LNCaP clone FGC (cell line): Measurements from ENCODE around the gene HSPA12A.

Experiments used
- DNase-seq: peaks from one replicate; pipeline ENCODE4 v3.0.0-alpha.2; 2011; ENCODE audit warnings: low read depth
- H3K4me3 ChIP-seq: 2 replicates; pipeline ENCODE4 v1.5.1; 2011; ENCODE audit warnings: mild to moderate bottlenecking, low read depth, low read length, control low read depth
- TF ChIP-seq, protein P1 (sequence below): IDR thresholded peaks from 2 replicates; pipeline ENCODE4 v1.5.1; 2012; ENCODE audit warnings: mild to moderate bottlenecking; ENCODE audit not compliant: control insufficient read depth, insufficient read depth; ENCODE audit errors: extremely low read depth

Gene HSPA12A

DNA sequence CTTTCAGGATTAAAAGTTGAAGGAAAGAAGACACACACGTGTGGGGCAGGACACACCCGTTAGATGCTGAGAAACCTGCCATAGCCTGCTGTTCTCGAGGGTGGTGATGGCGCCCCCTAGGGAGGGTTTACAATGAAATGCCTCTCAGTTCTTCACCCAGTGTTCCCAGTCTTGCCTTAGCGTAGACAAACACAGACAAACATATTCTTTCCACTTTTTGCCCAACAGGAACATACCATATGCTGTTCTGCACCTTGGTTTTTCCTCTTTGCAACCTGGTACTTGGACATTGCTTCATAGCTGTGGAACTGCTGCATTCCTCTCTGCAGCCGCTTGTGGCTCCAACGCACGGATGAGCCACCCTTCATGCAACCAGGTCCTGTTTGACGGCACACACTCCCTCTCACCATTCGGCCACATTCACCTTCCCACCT is 23.3 kb upstream of the HSPA12A start:
- TF ChIP-seq, protein P1, sequence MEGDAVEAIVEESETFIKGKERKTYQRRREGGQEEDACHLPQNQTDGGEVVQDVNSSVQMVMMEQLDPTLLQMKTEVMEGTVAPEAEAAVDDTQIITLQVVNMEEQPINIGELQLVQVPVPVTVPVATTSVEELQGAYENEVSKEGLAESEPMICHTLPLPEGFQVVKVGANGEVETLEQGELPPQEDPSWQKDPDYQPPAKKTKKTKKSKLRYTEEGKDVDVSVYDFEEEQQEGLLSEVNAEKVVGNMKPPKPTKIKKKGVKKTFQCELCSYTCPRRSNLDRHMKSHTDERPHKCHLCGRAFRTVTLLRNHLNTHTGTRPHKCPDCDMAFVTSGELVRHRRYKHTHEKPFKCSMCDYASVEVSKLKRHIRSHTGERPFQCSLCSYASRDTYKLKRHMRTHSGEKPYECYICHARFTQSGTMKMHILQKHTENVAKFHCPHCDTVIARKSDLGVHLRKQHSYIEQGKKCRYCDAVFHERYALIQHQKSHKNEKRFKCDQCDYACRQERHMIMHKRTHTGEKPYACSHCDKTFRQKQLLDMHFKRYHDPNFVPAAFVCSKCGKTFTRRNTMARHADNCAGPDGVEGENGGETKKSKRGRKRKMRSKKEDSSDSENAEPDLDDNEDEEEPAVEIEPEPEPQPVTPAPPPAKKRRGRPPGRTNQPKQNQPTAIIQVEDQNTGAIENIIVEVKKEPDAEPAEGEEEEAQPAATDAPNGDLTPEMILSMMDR: peak; percentile 28
- H3K4me3 ChIP-seq: no peak overlapping the region
- no peak for DNase-seq

DNA sequence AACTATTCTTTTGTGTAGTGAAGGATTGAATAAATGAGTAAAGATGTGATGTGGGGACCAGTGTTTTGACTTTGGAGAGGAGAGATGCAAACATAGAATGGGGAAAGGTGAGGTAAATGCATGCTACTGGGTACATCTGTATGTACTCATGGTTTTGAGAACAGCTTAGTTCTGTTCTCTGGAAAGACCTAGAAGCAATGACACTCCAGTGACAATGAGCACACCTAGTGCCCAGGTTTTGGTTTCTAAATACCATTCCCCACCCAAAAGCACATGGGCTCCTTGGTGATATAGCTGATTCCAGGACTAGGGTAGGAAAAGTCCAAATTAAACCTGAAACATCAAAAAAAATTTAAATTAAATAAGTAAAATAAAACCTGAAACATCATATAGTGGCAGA is 22.6 kb upstream of the HSPA12A start:
- DNase-seq: no peak
- TF ChIP-seq, protein P1: no peak

DNA sequence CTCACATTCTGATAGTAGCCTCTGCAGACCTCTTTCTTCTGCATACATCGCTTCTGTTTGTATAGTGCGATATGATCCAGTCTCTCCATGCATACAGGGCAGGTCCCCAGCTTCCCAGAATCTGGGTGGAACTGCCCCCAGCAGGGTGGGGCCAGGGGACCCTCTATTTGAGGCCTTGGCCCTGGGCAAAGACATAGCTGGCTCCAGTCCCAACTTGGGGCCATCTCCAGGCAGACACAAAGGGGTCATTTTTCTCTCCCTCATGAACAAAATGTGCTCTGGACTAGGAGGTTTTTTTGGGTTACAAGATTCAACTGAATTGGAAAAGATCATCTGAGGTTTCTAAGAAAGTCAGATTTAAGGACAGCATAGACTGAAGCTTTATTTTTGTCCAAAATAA is 21.1 kb upstream of the HSPA12A start:
- TF ChIP-seq, protein P1: no peak
- DNase-seq: no peak
- no peak overlapping the region for H3K4me3 ChIP-seq

More for the DNA sequence above, 22.6 kb upstream of the HSPA12A start:
- no peak overlapping the region for H3K4me3 ChIP-seq

DNA sequence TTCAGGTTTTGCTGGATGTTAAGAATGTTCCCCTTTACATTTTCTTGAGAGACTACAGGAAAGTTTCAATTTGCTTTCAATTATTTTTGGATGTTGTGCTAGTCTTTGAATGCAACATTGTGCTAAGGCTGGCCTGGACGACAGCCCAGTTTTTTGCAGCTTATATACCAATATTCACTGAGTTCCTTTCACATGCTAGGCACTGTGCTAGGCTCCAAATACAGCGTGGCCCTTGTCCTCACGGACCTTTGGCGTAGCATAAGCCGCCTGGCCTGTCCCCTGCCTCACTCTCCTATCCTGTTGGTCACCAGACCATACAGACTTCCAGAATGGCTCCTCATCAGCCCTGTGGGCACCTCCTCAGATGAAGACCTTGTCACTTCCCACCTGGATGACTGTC is 19.5 kb upstream of the HSPA12A start:
- no peak for DNase-seq
- no peak overlapping the region for H3K4me3 ChIP-seq
- TF ChIP-seq, protein P1: no peak

DNA sequence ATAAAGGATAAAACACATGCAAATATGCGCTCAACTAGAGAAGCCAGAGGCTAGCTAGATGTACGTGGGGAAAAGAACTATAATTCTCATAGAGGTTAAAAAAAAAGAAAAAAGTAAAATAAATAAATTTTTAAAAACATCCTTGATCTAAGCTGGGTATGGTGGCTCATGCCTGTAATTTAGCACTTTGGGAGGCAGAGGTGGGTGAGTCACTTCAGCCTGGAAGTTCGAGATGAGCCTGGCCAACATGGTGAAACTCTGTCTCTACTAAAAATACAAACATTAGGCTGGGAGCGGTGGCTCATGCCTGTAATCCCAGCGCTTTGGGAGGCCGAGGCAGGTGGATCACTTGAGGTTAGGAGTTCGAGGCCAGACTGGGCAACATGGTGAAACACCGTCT is 18.6 kb upstream of the HSPA12A start:
- DNase-seq: no peak
- TF ChIP-seq, protein P1: no peak
- H3K4me3 ChIP-seq: no peak overlapping the region

DNA sequence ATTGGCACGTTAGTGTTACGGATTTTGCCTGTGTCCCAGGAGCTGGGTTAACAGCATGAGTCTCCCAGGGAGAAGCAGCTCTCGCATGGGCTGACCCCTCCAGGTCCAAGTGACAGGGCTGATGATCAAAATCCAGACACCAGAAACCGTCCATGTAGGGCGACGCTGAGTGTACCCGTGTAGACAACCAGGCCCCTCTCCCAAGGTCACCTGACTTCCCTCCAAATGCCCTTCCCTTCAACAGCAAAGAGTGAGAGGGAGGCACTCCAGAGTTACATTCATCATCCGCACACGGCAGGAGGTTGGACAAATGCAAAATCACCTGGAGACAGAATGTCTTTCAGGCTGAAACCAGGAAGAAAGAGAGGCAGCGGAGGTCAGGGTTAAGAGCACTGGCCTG is 14.9 kb upstream of the HSPA12A start:
- TF ChIP-seq, protein P1: no peak
- no peak overlapping the region for H3K4me3 ChIP-seq
- no peak for DNase-seq

DNA sequence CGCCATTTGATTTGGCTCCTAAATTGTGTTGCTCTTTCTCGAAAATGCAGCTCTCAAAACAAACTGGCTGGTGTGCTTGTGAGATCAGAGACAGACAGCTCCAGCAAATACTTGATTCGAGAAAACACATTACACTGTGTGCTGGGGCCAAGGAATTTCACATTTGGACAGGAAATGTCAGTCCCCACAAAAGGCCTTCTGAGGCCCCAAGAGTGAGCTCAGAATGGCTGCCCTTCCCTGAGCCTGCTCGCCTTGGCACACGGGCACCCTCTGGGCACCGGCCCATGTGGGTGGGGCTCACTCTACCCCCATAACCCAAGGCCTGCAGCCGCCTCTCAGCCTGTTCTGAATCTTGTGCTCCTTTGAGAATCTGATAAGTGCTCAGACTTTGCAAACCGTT is 13.9 kb upstream of the HSPA12A start:
- TF ChIP-seq, protein P1: no peak
- no peak overlapping the region for H3K4me3 ChIP-seq
- no peak for DNase-seq
